GM18868 (cell line): ENCODE measurements around the gene CHST11.
"Not testable (repeated sequence)": the region's sequence is repeated elsewhere in the genome, so short reads cannot be mapped to it uniquely, and the experiment has no call there.

Experiments used
- ATAC-seq: cut with Tn5 transposase; IDR thresholded peaks from one replicate; pipeline ENCODE4 v1.9.1; 2021; ENCODE audit warnings: mild to moderate bottlenecking, moderate library complexity; ENCODE audit not compliant: unreplicated experiment

CHST11 gene

DNA sequence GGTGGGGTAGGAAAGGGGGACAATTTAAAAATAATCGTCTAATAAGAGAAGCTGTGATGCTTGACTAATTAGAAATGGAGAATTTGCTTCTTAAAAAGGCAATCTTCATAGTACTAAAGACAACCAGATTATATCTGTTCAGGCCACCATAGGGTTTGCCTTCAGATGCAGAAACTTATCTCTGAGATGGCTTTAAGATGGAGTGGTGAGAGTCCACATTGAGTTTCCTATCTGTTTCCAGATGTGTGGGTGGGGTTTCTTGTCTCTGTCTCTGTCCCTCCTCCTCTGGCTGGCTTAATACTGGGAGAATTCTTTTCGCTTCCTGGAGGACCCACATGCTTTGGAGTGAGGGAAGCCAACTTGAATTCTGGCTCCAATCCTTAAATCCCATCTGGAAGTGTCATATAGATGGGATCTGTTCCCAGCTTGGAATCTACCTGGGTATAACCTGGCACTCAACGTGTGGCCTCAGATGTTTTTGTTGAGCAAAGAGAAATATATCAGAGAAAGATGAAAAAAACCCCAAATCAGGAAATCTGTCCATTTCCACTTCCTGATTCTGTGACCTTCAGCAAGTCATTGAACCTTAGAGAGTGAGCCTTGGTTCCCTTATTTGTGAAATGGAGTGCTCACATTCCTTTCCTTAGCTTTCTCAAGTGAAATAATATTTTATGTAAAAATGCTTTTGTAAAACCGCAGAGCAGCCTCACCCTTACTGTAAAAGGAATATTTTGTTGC, 66.4 kb downstream of the CHST11 start:
- ATAC-seq: no peak

DNA sequence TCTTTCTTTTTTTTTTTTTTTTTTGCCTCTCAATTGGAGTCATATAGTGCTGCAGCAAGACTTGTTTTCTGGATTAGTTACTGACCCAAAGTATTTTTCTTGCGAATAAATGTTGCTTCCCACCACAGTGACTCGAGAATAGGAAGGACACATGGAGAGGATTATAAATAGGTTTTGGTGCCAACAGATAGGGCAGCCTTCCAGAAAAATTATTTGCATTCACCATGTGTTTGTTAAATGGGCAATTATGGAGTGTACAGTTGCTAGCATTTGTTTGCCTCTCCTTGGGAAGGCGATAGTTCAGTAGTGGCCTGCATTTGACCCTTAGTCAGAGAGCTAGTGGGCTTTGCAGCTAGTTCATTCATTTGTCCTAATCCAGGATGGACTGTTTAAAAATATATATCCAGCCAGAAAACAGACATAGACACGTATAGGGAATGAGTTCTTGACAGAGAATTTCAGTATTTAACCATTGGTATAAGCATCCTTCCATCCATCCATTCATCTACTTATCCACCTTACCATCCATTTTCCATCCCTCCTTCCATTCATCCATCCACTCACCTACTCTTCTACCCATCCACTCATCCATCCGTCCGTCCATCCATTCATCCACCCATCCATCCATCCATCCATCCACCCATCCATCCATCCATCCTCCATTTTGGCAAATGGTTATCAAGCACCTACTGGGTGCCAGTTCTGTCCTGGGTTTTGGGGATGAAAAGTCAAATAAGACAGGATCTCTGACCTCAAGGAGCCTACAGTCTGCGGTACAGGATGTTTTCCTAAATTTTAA, 67.5 kb downstream of the CHST11 start:
- no peak for ATAC-seq

DNA sequence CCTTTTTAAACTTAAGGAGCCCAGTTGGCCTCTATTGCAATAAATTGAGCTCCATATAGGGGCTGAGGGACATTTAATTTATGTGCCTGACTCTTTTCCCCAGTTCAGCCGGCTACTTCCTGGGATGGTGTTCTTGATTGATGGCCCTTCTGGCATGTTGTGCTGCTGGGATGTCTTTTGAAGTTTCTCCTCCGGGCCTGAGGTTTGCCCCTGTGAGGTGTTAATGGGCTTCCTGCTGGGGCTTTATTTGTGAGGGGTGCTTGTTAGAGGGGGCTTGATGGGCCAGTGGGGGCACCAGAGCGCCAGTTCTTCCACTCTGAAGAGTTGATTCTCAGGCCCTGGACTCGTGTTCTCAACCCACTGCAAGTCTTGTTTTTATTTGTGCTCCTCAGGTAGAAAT, 69.6 kb downstream of the CHST11 start:
- ATAC-seq: no peak

DNA sequence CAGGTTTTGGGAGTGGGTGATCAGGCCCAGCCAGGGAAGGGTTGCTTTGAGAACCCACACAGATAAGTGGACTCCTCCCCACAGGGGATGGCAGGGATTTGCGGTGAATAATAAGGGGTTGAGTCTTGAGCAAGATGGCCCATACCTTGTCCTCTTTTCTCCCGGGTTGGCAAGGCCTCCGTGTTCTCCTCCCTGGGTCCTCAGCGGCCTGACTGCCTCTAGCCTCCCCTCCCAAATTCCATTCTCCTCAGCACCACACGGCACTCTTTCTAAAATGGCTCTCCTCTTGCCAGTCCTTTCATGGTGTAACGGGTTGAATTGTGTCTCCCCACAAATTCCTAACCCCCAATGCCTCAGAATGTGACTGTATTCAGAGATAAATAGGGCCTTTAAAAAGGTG, 70.0 kb downstream of the CHST11 start:
- ATAC-seq: no peak

DNA sequence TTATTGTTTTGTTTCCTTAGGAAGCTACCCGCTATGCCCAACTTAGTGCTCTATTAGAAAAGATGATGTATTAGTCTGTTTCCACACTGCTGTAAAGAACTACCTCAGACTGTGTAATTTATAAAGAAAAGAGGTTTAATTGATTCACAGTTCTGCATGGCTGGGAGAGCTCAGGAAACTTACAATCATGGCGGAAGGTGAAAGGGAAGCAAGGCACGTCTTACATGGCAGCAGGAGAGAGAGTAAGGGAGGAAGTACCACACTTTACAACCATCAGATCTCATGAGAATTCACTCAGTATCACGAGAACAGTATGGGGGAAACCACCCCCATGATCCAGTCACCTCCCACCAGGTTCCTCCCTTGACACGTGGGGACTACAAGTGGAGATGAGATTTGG, 70.9 kb downstream of the CHST11 start:
- ATAC-seq: not testable (repeated sequence)

DNA sequence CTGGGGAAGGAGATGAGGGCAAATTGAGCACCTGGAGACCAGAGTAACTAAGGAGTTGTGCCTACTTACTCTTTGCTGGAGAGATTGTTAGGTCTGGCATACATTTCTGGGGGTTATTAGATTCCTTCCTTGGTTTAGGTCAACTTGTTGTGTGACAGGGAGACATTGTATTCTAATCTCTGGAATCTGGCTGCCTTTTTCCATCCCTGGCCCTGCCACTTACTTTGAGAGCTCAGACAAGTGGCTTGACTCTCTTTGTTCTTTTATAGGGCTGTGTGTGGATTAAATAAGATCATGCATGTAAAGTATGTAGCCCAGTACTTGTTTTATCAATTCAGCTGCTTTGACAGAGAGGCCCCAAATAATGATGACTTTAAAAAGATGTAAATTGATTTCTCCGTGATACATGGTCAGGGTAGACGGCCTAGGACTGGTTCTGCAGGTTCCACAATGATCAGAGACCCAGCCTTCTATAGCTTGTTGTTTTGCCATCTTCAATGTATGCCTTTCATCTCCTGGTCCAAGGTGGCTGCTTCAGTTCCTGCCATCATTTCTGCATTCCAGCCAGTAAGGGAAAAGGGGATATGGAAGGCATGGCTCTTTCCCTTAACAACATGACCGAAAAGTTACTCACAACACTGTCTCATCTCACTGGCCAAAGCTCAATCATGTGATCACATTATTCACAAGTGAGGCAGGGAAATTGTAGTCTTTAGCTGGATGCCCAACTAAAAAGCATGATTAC, 72.6 kb downstream of the CHST11 start:
- no peak for ATAC-seq

DNA sequence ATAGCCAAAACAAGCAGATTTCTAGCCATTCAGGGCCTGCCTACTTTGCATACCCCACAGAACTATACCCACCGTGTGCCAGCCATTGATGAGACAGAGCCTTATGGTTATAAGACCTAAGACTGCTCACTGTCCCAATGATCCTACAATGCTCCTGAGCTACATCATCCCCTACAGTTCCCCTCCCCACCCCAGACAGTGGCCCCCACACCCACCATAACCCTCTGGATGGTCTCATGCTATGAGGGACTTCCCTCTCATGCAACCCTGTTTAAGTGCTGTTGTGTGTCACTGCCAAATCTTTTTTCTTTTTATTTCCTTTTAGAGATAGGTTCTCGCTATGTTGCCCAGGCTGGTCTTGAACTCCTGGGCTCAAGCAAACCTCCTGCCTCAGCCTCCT, 75.9 kb downstream of the CHST11 start:
- ATAC-seq: no peak

DNA sequence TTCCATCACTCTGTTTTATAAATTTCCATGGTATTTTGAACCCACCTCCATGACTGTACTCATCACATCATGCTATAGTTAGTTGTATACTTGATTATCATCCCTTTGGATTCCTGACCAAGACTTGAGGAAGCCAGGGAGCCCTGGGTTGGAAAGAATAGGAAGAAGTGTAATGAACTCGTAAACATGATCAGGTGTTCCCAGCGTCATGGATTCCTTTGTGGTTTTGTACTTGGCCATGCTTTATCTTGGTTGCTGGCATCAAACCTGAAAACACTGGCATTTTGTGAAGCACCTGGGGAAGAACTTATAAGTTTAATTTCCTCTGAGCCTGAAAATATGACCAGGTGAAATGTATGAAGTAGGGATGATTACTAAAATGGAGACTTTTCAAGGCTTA, 76.4 kb downstream of the CHST11 start:
- ATAC-seq: no peak

DNA sequence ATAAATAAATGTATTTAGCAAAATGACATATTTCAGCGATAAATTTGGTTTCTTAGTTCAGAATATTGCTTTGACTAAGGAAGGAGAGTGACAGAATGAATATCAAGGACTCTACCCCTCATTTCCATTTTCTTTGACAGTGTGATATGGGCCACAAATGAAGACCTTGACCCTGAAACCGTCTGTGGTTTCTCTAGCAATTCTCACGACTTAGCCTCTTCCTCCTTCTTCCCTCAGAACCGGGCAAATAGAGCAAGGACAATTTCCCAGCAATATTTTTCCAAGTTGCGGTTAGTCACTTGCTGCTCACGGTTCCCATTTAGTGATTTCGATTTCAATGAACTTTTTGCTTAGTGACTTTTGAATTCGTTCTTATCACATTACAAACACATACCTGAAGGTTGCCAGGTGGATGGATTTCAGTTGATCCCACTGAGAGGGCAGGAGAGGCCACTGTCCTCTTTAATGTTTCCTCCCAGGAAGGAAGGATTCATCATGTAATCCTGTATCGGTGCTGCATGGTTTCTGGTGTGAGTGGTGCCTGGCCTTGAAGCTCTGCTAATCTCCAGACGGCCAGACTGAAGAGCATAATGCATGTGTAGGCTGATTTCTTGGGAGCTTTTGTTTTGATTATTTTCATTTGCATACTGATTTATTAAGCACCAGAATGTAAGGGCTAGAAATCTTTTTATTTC, 77.6 kb downstream of the CHST11 start:
- ATAC-seq: no peak

DNA sequence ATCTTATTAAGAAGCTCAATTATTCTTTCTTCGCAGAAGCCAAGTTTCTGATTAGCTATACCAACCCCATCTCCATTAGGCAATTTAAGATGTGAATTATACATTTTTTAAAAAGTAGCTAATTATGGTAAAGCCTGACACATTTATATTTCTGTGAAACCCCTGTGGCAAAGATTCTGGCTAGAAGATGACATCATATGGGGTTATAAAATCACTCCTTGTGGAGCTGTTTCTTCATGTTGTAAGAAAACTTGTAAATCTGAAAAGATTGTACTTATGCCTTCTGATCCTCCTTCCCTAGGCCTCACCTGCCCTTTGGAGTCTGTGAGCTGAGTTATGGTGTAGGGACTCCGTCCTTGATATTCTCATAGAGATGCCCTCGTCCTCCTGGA, 78.1 kb downstream of the CHST11 start:
- no peak for ATAC-seq

DNA sequence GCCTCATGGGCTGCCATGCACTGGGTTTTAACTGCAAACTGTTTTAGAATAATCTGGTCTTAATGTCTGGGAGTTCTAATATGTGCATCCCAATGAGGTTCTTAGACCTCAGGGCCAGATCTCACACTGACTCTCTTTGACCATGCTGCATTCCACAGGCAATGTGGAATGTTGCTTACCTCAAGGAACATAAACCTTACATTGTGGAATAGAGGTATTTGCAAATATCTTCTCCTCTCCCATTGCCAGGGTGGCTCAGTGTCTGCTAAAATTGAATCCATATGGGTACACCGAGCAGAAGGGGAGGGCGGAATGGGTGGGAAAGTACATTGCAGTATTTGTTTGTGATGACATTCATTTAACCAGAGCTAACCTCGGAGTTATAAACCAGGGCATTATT, 78.6 kb downstream of the CHST11 start:
- no peak for ATAC-seq

DNA sequence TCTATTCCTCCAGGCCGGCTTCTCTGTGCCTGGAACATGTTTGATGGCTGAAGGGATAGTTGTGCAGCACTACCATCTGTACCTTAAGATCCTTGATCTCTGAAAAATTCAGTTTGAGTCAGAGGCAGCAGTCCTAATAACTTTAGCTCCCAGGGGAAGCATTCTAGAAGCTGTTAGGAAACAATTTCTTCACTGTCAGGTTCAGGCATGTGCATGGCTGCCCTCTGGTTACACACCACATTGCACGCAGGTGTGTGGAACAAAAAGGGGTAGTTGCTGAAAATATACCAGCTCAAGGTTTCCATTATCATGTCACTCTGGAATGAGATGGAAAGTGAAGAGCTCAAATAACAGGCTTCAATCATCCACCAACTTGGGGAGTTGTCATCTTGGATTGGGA, 80.1 kb downstream of the CHST11 start:
- no peak for ATAC-seq

DNA sequence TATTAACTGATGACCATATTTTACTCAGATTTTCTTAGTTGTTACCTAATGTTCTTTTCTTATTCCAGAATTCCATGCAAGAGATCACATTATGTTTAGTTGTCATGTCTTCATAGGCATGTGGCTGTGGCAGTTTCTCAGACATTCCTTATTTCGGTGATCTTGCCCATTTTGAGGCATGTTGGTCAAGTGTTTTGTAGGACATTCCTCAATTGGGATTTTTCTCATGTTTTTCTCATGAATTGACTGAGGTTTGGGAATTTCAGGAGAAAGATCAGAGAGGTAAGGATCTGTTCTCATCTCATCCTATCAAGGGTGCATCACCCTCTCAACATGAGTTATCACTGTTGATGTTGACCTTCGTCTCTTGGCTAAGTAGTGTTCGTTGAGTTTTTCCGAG, 81.3 kb downstream of the CHST11 start:
- no peak for ATAC-seq

DNA sequence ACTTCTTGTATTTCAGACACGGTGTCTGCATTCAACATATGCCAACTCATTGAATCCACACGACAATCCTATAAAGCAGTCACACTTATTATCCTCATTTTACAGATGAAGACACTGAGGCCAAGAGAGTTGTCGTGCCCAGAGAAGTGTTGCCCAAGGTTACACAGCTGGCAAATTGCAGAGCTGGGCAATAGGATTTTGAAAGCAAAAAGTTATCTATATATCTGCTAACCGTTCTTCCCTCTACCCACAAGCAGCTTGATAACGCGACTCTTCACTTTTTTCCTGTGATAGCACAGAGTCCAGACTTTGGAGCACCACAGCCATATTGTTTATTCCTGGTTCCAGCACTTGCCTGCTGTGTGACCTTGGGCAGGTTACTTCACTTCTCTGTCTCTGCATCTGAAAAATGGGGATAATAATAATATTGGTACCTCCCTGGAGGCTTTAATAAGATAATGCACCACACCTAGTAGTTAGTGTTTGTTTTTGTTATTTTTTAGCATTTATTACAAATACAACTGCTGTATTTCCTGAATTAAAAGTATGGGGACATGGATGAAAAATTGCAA, 82.2 kb downstream of the CHST11 start:
- no peak for ATAC-seq

DNA sequence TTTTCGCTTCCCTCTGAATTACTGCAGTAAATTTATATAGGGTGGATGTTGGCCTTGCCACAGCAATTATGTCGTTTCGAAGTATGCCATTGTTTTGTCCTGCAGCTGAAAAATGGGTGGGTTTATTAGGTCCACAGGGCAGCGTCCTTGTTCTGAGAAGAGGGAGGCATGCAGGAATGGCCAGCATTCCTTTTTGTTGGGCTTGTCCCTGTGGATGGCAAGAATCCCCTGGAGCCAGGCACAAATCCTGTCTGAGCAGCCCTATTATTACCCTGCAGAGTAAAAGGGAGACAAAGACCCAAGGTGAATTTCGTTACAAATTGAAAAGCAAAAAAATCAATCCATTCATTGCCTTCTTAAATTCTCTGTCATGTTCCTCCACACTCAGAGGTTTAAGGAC, 88.1 kb downstream of the CHST11 start:
- no peak for ATAC-seq

DNA sequence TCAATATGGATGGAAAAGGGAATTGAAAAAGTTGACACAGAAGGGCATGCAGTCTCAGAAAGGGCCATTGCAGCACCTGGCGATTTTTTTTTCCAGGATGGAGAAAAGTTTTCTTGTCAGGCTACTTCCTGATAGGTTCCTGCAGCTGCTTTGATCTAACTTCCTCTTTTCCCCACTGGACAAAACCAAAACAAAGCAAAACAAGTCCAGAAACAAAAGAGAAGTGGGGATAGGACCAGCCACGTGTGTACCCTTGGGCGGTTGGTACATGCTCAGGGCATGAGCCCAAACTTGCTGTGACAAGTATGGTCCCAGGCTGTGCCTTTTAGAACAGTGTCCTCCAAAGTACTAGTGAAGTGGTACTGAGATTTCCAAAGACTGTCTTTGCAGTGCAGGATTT, 89.8 kb downstream of the CHST11 start:
- no peak for ATAC-seq

DNA sequence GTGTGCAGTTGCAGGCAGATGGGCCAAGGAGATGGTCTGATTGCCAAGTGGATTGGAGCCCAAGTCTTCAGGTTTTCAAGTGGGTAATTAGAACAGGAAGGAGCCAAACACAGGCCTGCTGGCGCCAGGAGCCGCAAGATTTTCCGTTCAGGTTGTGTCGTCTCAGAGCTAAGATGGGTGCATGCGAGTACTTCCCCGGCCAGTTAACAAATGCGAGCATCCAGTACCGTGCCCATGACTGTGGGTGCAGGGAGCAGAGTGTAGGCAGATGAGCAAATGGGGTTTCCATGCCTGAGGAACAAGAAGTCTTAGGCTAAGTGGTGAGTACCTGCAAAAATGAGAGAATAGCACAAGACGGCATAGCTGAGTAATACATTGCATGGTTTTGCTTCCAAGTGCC, 90.5 kb downstream of the CHST11 start:
- ATAC-seq: peak; percentile 47

DNA sequence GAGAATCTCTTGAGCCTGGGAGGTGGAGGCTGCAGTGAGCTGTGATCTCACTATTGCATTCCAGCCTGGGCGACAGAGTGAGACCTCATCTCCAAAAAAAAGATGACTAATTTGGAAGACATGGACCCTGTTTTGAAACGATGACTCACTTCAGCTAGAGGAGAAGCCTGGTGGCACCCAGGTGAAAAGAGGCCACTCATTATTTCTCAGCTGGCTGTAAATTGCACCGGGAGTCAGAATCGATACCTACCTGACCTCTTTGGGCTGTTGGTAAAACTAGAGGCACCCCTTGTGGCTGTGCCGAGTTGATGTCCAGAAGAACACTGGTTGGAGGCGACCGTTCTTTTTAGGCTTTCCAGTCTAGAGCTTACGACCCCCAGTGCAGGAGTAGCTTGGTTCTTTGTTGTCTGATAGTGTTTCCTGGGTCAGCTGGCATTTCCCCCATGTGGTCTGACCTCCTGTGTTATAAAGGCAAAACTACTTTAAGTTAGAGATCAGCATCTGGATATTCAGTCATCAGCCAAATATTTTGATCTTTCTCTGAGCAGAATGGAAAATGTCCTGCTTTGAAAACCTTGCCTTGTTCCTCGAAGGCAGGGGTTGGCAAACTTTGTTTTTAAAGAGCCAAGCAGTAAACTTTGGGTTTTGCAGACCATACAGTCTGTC, 93.2 kb downstream of the CHST11 start:
- ATAC-seq: no peak

DNA sequence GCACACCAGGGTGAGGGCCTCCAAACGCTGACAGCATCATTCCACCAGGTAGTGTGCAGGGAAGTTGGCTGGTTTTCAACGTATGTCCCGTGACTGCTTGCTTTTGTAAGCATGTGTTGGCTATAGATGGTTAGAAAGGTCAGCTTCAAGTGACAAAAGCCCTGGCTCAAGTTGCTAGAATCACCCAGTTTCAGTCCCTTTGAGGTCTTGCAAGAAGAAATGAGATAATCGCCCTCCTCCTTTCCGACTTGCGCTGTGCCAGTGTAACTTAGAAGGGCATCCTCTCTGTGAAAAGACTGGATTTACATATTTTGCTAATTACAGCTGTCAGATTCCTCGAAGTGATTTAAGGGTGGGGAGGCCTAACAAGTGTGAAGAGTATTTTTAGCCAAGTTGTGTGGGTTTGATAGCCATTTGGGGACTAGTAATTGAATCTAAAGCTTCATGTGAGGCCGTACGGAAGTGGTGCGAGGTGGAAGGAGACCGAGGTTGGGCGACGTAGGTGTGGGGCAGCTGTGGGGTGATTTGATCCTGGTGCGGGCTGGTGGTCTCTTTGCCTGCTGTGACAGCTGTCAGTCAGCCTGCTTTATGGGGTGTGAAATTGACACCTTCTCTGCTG, 94.7 kb downstream of the CHST11 start:
- no peak for ATAC-seq

DNA sequence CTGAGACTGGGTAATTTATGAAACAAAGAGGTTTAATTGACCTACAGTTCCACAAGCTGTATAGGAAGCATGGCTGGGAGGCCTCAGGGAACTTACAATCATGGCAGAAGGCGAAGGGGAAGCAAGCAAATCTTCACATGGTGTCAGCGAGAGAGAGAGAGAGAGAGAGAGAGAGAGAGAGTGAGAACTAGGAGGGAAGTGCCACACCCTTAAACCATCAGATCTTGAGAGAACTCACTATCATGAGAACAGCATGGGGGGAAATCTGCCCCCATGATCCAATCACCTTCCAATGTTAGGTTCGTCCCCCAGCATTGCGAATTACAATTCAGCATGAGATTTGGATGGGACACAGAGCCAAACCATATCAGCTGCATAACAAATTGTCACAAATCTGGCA, 96.7 kb downstream of the CHST11 start:
- ATAC-seq: no peak
